HUES64 (cell line): Measurements from ENCODE around the gene MEIS1.

Source experiments
- H3K27ac ChIP-seq: 2 replicates; pipeline ENCODE4 v1.7.0; 2013; ENCODE audit warnings: low read depth, low read length, inconsistent platforms
- H3K27me3 ChIP-seq: 2 replicates; pipeline ENCODE4 v1.6.1; 2013; ENCODE audit warnings: mild to moderate bottlenecking, low read length; ENCODE audit not compliant: insufficient read depth
- H3K36me3 ChIP-seq: 2 replicates; pipeline ENCODE4 v1.6.1; 2013; ENCODE audit warnings: mild to moderate bottlenecking, low read length; ENCODE audit not compliant: insufficient read depth
- H3K4me1 ChIP-seq: 2 replicates; pipeline ENCODE4 v1.6.1; 2013; ENCODE audit warnings: mild to moderate bottlenecking, low read length, moderate library complexity; ENCODE audit not compliant: insufficient read depth
- H3K4me3 ChIP-seq: 2 replicates; pipeline ENCODE4 v1.5.1; 2013; ENCODE audit warnings: mild to moderate bottlenecking, low read length, moderate library complexity
- H3K9ac ChIP-seq: 2 replicates; pipeline ENCODE4 v1.6.1; 2013; ENCODE audit warnings: mild to moderate bottlenecking, low read depth, low read length
- H3K9me3 ChIP-seq: 2 replicates; pipeline ENCODE4 v1.6.1; 2013; ENCODE audit warnings: low read depth, low read length; ENCODE audit not compliant: insufficient read depth
- whole genome bisulfite sequencing: fragments of 150-250, 120-280 bp; methylation state at CpG from one replicate; pipeline ENCODE4 v1.1.7; 2013; ENCODE audit warnings: missing lambda C conversion rate; 5-methylcytosine and 5-hydroxymethylcytosine counted together

The MEIS1 gene

GRCh38 chr2:66421612-66422011 lies 13.3 kb upstream of the MEIS1 start:
- no peak overlapping the region for H3K27ac ChIP-seq
- no peaks in the 10 kb centered on the region; the same call in 1 of the 2 replicates for H3K4me1 ChIP-seq
- no peaks in the 10 kb centered on the region for H3K36me3 ChIP-seq
- WGBS = 87% methylated on average over 1 of the region's 1 CpG
- H3K9me3 ChIP-seq = no peaks in the 10 kb centered on the region
- peaks cover 41% of the 10 kb centered on the region for H3K27me3 ChIP-seq
- H3K9ac ChIP-seq = no peak overlapping the region
- no peak overlapping the region for H3K4me3 ChIP-seq

DNA sequence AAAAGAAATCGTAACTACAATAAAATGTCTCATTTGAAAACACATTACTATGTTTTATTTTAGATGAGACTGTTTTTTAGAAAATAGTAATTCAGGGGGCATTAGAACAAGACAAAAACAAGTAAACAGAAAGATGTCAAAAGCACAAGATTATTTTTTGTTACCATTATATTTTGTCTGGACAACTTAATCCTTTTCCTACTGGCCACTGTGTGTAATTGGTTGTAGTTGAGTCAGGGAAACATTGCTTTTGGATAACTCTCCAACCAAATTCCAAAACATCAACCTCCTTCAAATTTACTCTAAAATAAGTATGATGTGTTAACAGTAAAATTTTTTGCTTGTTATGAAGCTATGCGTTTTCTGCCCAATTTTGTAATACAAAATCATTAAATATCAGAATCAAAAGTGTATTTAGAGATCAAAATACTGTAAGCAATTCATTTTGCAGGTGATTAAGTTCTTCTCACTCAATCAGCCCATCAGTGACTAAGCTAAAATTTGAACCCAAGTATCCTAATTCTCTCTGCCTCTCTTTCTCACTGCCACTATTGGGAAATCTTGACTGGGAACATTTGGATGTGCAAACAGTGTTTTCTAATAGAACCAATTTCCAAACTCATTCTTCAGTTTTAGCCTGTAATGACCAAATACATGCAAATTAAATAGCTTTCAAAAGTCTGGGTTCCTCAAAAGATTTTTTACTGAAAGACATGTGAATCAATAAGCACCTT lies 11.4 kb upstream of the MEIS1 start:
- Histone ChIP-seq H3K9ac (no peak overlapping the region), H3K27ac (no peak overlapping the region), H3K36me3 (no peaks in the 10 kb centered on the region), H3K4me3 (no peak overlapping the region), H3K27me3 (peaks cover 60% of the 10 kb centered on the region), H3K4me1 (peaks cover 12% of the 10 kb centered on the region), H3K9me3 (no peaks in the 10 kb centered on the region)
- no CpG with 5 or more reads among the region's 2 CpGs for WGBS

GRCh38 chr2:66426244-66427111 lies 8.4 kb upstream of the MEIS1 start:
- WGBS = under 1% methylated on average over 57 of the region's 60 CpGs
- Histone ChIP-seq H3K4me3 (peak overlapping the region; percentile 63), H3K9me3 (no peaks in the 10 kb centered on the region), H3K9ac (no peak overlapping the region), H3K36me3 (no peaks in the 10 kb centered on the region), H3K27me3 (peaks cover 90% of the 10 kb centered on the region), H3K4me1 (peaks cover 19% of the 10 kb centered on the region), H3K27ac (no peak overlapping the region)

- Histone ChIP-seq H3K27ac (no peak overlapping the region), H3K36me3 (no peaks in the 10 kb centered on the region), H3K27me3 (peaks cover 98% of the 10 kb centered on the region), H3K4me1 (peaks cover 19% of the 10 kb centered on the region), H3K4me3 (peak overlapping the region; percentile 63), H3K9me3 (no peaks in the 10 kb centered on the region), H3K9ac (no peak overlapping the region)
- 0% methylated on average over 7 of the region's 9 CpGs for WGBS
These were observed 7.6 kb upstream of the MEIS1 start for GRCh38 chr2:66427300-66427699.

DNA sequence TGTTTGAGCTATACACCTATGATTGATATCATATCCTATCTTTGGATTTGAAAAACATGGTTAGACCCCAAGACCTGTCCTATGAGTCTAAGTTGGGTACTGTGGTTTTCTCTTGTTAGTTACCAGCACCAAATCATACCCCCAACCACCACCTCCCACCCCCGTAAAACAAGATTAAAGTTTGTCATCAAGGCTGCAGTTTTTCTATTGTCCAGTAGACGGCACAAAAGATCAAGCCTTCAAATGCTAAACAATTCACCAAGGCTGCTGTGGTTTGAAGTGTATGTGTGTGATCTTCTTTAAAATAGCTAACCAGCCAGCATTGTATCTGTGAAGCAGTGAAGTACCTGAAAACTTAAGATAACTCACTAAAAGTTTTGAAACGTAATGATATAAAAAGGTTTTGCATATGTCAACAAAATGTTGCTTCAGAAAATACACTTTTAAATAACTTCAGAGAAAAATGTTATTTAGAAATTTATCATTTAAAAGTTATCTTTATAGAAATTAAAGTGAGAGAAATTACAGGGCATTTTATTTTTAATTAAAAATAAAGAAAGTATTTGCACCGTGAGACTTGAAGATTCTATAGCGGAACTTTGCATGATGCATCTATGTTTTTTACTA lies 5.8 kb upstream of the MEIS1 start:
- H3K4me1 ChIP-seq = peaks cover 22% of the 10 kb centered on the region
- peaks cover 99% of the 10 kb centered on the region for H3K27me3 ChIP-seq
- whole genome bisulfite sequencing = 7% methylated on average over 2 of the region's 5 CpGs
- H3K27ac ChIP-seq = no peak overlapping the region
- H3K9ac ChIP-seq = no peak overlapping the region
- no peaks in the 10 kb centered on the region for H3K9me3 ChIP-seq
- no peak overlapping the region for H3K4me3 ChIP-seq
- no peaks in the 10 kb centered on the region for H3K36me3 ChIP-seq

GRCh38 chr2:66429693-66430504 lies 5.0 kb upstream of the MEIS1 start:
- no peak overlapping the region for H3K9ac ChIP-seq
- H3K27me3 ChIP-seq = peaks cover 99% of the 10 kb centered on the region
- no peaks in the 10 kb centered on the region for H3K36me3 ChIP-seq
- H3K27ac ChIP-seq = no peak overlapping the region
- peaks cover 22% of the 10 kb centered on the region for H3K4me1 ChIP-seq
- H3K4me3 ChIP-seq = no peak overlapping the region
- H3K9me3 ChIP-seq = no peaks in the 10 kb centered on the region

GRCh38 chr2:66430505-66431273 lies 4.2 kb upstream of the MEIS1 start:
- Histone ChIP-seq H3K27me3 (peaks cover 99% of the 10 kb centered on the region), H3K9ac (no peak overlapping the region), H3K4me1 (peaks cover 29% of the 10 kb centered on the region), H3K36me3 (no peaks in the 10 kb centered on the region), H3K27ac (no peak overlapping the region; the same call in 1 of the 2 replicates), H3K9me3 (no peaks in the 10 kb centered on the region), H3K4me3 (no peak overlapping the region)
- 18% methylated on average over 8 of the region's 9 CpGs for WGBS

GRCh38 chr2:66431274-66431642 lies 3.7 kb upstream of the MEIS1 start:
- no peaks in the 10 kb centered on the region for H3K9me3 ChIP-seq
- H3K27me3 ChIP-seq = peaks cover 99% of the 10 kb centered on the region
- H3K27ac ChIP-seq = no peak overlapping the region
- no peaks in the 10 kb centered on the region for H3K36me3 ChIP-seq
- no peak overlapping the region for H3K9ac ChIP-seq
- H3K4me3 ChIP-seq = no peak overlapping the region
- peaks cover 35% of the 10 kb centered on the region for H3K4me1 ChIP-seq

DNA sequence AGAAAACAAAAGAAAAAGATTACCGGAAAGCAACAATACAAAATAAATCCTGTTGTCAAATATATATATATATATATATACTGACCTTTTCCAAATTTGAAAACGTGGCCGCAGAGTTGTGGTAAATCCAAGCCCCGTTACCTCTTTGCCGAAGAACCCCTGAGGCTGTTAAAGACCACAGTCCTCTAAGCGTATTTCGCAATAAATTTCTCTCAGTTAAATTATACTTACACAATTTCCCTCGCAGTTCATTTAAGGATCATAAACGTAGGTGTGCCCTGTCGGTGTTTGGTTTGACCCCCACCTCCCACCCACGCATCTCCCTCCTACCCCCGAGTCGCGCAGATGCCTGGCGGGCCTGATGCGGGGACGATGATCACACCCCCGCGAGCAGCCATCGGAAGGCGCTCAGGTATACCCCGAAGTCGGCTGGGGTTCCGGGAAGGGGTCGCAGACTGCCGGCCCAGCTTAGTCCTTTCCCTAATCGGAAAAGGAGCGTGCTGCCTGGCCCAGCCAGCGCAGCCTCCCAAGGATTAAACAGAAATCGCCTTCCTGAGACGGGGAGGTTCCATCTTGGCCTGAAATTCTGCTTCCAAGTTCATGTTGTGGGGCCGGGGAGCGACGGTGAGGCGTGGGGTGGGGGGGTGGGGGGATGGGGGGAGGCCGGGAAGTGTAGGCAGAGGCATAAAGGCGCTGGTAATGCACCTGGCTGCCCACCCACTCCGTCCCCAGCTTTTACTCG lies 2.9 kb upstream of the MEIS1 start:
- no peak overlapping the region for H3K27ac ChIP-seq
- H3K36me3 ChIP-seq = no peaks in the 10 kb centered on the region
- peak overlapping the region; percentile 64 for H3K4me3 ChIP-seq
- WGBS = 5% methylated on average over 33 of the region's 39 CpGs
- H3K4me1 ChIP-seq = peaks cover 38% of the 10 kb centered on the region
- peaks cover 99% of the 10 kb centered on the region for H3K27me3 ChIP-seq
- H3K9me3 ChIP-seq = no peaks in the 10 kb centered on the region
- H3K9ac ChIP-seq = no peak overlapping the region
